ENCODE measurements around the gene ADGRB2.

ADGRB2 gene

GRCh38 chr1:31765041-31765467, 914 bp upstream of the ADGRB2 start:
- Histone ChIP-seq H3K4me3 (ENCODE audit: low read depth in 1 of 2, low read length in 1 of 2) (no peak overlapping the region), H3K27me3 (peaks cover 100% of the 10 kb centered on the region), H3K9me3 (no peaks in the 10 kb centered on the region), H3K36me3 (no peaks in the 10 kb centered on the region), H3K27ac (no peak overlapping the region), H3K4me1 (ENCODE audit: control insufficient read depth in 1 of 2, insufficient read depth in 1 of 2, low read depth in 1 of 2, low read length in 1 of 2) (peaks cover 17 to 25% of the 10 kb centered on the region in 2 experiments)
- no peak for TF ChIP-seq CTCF (IDR thresholded peaks at IDR 0.05)

- Histone ChIP-seq H3K27ac (no peak overlapping the region), H3K36me3 (no peaks in the 10 kb centered on the region), H3K9me3 (no peaks in the 10 kb centered on the region), H3K27me3 (peaks cover 100% of the 10 kb centered on the region), H3K4me1 (ENCODE audit: control insufficient read depth in 1 of 2, insufficient read depth in 1 of 2, low read depth in 1 of 2, low read length in 1 of 2) (peaks cover 17 to 25% of the 10 kb centered on the region in 2 experiments), H3K4me3 (ENCODE audit: low read depth in 1 of 2, low read length in 1 of 2) (peak overlapping the region in 1 of 2 experiments; percentile 40)
- no peak for TF ChIP-seq CTCF (IDR thresholded peaks at IDR 0.05)
Observed at GRCh38 chr1:31763671-31764311, 349 bp downstream of the ADGRB2 start.

GRCh38 chr1:31762726-31763670, 1.1 kb downstream of the ADGRB2 start:
- Histone ChIP-seq H3K9me3 (no peaks in the 10 kb centered on the region), H3K4me3 (ENCODE audit: low read depth in 1 of 2, low read length in 1 of 2) (peak overlapping the region in 1 of 2 experiments; percentile 40), H3K27me3 (peaks cover 100% of the 10 kb centered on the region), H3K4me1 (ENCODE audit: control insufficient read depth in 1 of 2, insufficient read depth in 1 of 2, low read depth in 1 of 2, low read length in 1 of 2) (peaks cover 17 to 25% of the 10 kb centered on the region in 2 experiments), H3K27ac (no peak overlapping the region), H3K36me3 (no peaks in the 10 kb centered on the region)
- TF ChIP-seq CTCF (IDR thresholded peaks at IDR 0.05) = no peak

- TF ChIP-seq CTCF (IDR thresholded peaks at IDR 0.05) = no peak
- Histone ChIP-seq H3K27me3 (peaks cover 95% of the 10 kb centered on the region), H3K27ac (no peak overlapping the region)
Observed at GRCh38 chr1:31762323-31762722, 1.8 kb downstream of the ADGRB2 start.

GRCh38 chr1:31761883-31762282, 2.3 kb downstream of the ADGRB2 start:
- Histone ChIP-seq H3K4me1 (ENCODE audit: control insufficient read depth in 1 of 2, insufficient read depth in 1 of 2, low read depth in 1 of 2, low read length in 1 of 2) (peaks cover 17 to 25% of the 10 kb centered on the region in 2 experiments), H3K36me3 (no peaks in the 10 kb centered on the region), H3K27me3 (peaks cover 91% of the 10 kb centered on the region), H3K4me3 (ENCODE audit: low read depth in 1 of 2, low read length in 1 of 2) (no peak overlapping the region), H3K27ac (no peak overlapping the region), H3K9me3 (no peaks in the 10 kb centered on the region)
- TF ChIP-seq CTCF (IDR thresholded peaks at IDR 0.05) = no peak

More at GRCh38 chr1:31762323-31762722, 1.8 kb downstream of the ADGRB2 start:
- H3K4me1 ChIP-seq (ENCODE audit: control insufficient read depth in 1 of 2, insufficient read depth in 1 of 2, low read depth in 1 of 2, low read length in 1 of 2) = peaks cover 17 to 25% of the 10 kb centered on the region in 2 experiments
- H3K36me3 ChIP-seq = no peaks in the 10 kb centered on the region
- H3K9me3 ChIP-seq = no peaks in the 10 kb centered on the region
- peak overlapping the region in 1 of 2 experiments; percentile 10 for H3K4me3 ChIP-seq (ENCODE audit: low read depth in 1 of 2, low read length in 1 of 2)

Data from neutrophil (primary cell).